HEK293 (cell line): Measurements from ENCODE around the gene UBE2V1.

Experiments used
- ZBTB7A ChIP-seq: fragments of 450-650 bp; formaldehyde crosslinking; IDR thresholded peaks from 2 replicates; pipeline ENCODE4 v1.5.1; 2016; ENCODE audit warnings: low read depth, missing biosample characterization, missing genetic modification characterization
- ZNF146 ChIP-seq: fragments of 450-650 bp; formaldehyde crosslinking; IDR thresholded peaks from 2 replicates; pipeline ENCODE4 v1.5.1; 2016; ENCODE audit warnings: missing biosample characterization, missing genetic modification characterization
- TF ChIP-seq, protein P1 (sequence below): fragments of 450-650 bp; formaldehyde crosslinking; IDR thresholded peaks from 2 replicates; pipeline ENCODE4 v1.5.1; 2016; ENCODE audit warnings: missing biosample characterization, missing genetic modification characterization
- TF ChIP-seq, protein P2 (sequence below): fragments of 450-650 bp; formaldehyde crosslinking; IDR thresholded peaks from 2 replicates; pipeline ENCODE4 v1.5.1; 2016; ENCODE audit warnings: missing biosample characterization, missing genetic modification characterization

DNA sequence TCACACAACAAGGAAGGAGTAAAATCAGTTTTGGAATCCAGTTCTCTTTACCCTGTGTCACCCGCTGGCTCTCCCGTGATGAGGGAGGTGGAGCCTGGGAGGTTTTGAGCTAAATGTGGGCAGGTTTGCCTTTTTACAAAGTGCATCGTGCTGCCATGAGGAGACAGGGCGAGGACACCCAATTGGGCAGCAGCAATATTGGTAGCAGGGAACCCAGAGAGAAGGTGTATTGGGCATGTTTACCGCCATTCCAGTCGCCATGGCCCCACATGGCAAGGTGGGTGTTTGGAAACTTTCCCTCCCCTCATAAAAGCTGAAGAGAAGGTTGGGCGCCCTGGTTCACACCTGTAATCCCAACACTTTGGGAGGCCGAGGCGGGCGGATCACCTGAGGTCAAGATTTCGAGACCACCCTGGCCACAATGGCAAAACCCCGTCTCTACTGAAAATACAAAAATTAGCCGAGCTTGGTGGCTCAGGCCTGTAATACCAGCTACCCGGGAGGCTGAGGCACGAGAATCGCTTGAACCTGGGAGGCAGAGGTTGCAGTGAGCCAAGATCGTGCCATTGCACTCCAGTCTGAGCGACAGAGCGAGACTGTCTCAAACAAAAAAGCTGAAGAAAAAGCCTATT is 3.5 kb upstream of the UBE2V1 start:
- TF ChIP-seq ZNF146 (tag by site-specific recombination) (no peak), ZBTB7A (tag by site-specific recombination) (no peak)
- TF ChIP-seq, protein P1, sequence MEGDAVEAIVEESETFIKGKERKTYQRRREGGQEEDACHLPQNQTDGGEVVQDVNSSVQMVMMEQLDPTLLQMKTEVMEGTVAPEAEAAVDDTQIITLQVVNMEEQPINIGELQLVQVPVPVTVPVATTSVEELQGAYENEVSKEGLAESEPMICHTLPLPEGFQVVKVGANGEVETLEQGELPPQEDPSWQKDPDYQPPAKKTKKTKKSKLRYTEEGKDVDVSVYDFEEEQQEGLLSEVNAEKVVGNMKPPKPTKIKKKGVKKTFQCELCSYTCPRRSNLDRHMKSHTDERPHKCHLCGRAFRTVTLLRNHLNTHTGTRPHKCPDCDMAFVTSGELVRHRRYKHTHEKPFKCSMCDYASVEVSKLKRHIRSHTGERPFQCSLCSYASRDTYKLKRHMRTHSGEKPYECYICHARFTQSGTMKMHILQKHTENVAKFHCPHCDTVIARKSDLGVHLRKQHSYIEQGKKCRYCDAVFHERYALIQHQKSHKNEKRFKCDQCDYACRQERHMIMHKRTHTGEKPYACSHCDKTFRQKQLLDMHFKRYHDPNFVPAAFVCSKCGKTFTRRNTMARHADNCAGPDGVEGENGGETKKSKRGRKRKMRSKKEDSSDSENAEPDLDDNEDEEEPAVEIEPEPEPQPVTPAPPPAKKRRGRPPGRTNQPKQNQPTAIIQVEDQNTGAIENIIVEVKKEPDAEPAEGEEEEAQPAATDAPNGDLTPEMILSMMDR (tag by site-specific recombination): no peak
- TF ChIP-seq, protein P2, sequence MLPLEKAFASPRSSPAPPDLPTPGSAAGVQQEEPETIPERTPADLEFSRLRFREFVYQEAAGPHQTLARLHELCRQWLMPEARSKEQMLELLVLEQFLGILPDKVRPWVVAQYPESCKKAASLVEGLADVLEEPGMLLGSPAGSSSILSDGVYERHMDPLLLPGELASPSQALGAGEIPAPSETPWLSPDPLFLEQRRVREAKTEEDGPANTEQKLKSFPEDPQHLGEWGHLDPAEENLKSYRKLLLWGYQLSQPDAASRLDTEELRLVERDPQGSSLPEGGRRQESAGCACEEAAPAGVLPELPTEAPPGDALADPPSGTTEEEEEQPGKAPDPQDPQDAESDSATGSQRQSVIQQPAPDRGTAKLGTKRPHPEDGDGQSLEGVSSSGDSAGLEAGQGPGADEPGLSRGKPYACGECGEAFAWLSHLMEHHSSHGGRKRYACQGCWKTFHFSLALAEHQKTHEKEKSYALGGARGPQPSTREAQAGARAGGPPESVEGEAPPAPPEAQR (tag by site-specific recombination): no peak
